SU-DHL-6 (cell line): ENCODE measurements around the gene RHOV.

Experiments
- EZH2phosphoT487 ChIP-seq: fragments of 200-600 bp; sonication (generic), shearing (Covaris generic); conservative IDR thresholded peaks from 2 replicates; pipeline ENCODE4 v1.6.1; 2018; ENCODE audit warnings: mild to moderate bottlenecking, antibody characterized with exemption, low read length, moderate library complexity, mixed read lengths
- TF ChIP-seq, protein P1 (sequence below): fragments of 200-600 bp; sonication (generic); IDR thresholded peaks from one replicate; pipeline ENCODE4 v1.5.1; 2017; ENCODE audit warnings: antibody characterized with exemption, mild to moderate bottlenecking, low read length, moderate library complexity; ENCODE audit not compliant: insufficient read depth, poor library complexity, severe bottlenecking

GRCh38 chr15:40889112-40889511 is 15.1 kb upstream of the RHOV start:
- TF ChIP-seq, protein P1, sequence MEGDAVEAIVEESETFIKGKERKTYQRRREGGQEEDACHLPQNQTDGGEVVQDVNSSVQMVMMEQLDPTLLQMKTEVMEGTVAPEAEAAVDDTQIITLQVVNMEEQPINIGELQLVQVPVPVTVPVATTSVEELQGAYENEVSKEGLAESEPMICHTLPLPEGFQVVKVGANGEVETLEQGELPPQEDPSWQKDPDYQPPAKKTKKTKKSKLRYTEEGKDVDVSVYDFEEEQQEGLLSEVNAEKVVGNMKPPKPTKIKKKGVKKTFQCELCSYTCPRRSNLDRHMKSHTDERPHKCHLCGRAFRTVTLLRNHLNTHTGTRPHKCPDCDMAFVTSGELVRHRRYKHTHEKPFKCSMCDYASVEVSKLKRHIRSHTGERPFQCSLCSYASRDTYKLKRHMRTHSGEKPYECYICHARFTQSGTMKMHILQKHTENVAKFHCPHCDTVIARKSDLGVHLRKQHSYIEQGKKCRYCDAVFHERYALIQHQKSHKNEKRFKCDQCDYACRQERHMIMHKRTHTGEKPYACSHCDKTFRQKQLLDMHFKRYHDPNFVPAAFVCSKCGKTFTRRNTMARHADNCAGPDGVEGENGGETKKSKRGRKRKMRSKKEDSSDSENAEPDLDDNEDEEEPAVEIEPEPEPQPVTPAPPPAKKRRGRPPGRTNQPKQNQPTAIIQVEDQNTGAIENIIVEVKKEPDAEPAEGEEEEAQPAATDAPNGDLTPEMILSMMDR = no peak
- TF ChIP-seq EZH2phosphoT487 = no peak
